ENCODE measurements around the gene GTPBP8. TPM values are rescaled to one million over a fixed set of nuclear protein-coding genes. Genes with fewer than 3 reads are reported as not detected.

Gene GTPBP8
- total RNA-seq, 1 experiment from 2014 or later, result 16.4 TPM

DNA sequence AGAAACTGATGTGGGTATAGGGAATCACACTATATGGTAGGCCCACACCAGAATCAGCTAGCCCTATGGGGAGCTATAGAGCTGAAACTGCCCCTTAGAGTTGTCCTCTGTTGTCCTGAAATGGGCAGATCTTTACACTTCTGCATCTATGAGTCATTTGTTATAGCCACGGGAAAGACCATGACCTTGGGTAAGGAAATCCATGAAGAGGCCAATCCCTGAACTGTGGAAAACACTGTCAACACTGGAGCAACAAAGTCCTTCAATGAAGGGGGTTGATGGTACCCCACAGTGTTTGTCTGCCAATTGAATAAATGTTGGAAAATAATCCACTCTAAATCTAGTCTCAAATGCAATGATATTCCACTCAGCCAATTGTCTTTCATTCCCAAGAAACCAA is 10.7 kb upstream of the GTPBP8 start:
- Histone ChIP-seq H3K9me3 (ENCODE audit: control insufficient read depth in 1 of 2, insufficient read depth in 1 of 2, low read depth in 1 of 2, low read length in 2 of 2) (no peaks in the 10 kb centered on the region), H3K4me1 (ENCODE audit: control insufficient read depth in 1 of 2, insufficient read depth in 2 of 2, low read length in 2 of 2) (no peaks in the 10 kb centered on the region), H3K4me3 (replicated peaks in 1 of 2; ENCODE audit: low read depth in 1 of 2, low read length in 2 of 2) (no peak overlapping the region), H2AFZ (ENCODE audit: low read depth, low read length, poor library complexity, severe bottlenecking) (no peak overlapping the region), H3K9ac (ENCODE audit: low read length) (no peak overlapping the region), H3K27me3 (ENCODE audit: insufficient read depth, low read length) (no peaks in the 10 kb centered on the region), H3K4me2 (ENCODE audit: low read length) (no peak overlapping the region), H3K36me3 (ENCODE audit: control insufficient read depth in 1 of 2, insufficient read depth in 2 of 2, low read length in 2 of 2) (no peaks in the 10 kb centered on the region), H3K27ac (ENCODE audit: low read depth, low read length) (no peak overlapping the region), H3K79me2 (ENCODE audit: insufficient read depth, low read length) (no peaks in the 10 kb centered on the region), H3K9me2 (ENCODE audit: insufficient read depth) (no peaks in the 10 kb centered on the region), H4K20me1 (ENCODE audit: insufficient read depth) (no peaks in the 10 kb centered on the region)
- DNase-seq (ENCODE audit: low read depth, low spot score) (no peak), ATAC-seq (no peak)
- BruUV-seq (replicated peaks), result no TSS peak
- RAD21 ChIA-PET (ENCODE audit: low non-redundant PET in 1 of 2, low total read pairs in 2 of 2, uncharacterized antibody in 2 of 2, unreplicated experiment in 2 of 2), result no interaction called here
- intact Hi-C loops (cut with micrococcal nuclease), result no loop called here
- POLR2A ChIA-PET, result interaction anchor here (1.2 kb wide), 1 partner anchor 339 kb away, joined by 4 read pairs; no protein-coding TSS in a partner anchor
- TF ChIP-seq ZNF274 (IDR thresholded peaks at IDR 0.05; ENCODE audit: low read depth, low read length), result no peak
- TF ChIP-seq, protein P1, sequence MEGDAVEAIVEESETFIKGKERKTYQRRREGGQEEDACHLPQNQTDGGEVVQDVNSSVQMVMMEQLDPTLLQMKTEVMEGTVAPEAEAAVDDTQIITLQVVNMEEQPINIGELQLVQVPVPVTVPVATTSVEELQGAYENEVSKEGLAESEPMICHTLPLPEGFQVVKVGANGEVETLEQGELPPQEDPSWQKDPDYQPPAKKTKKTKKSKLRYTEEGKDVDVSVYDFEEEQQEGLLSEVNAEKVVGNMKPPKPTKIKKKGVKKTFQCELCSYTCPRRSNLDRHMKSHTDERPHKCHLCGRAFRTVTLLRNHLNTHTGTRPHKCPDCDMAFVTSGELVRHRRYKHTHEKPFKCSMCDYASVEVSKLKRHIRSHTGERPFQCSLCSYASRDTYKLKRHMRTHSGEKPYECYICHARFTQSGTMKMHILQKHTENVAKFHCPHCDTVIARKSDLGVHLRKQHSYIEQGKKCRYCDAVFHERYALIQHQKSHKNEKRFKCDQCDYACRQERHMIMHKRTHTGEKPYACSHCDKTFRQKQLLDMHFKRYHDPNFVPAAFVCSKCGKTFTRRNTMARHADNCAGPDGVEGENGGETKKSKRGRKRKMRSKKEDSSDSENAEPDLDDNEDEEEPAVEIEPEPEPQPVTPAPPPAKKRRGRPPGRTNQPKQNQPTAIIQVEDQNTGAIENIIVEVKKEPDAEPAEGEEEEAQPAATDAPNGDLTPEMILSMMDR (IDR thresholded peaks at IDR 0.05 in 2 of 3, conservative IDR thresholded peaks at IDR 0.05 in 1 of 3; ENCODE audit: borderline replicate concordance in 1 of 3, insufficient read depth in 1 of 3, low read depth in 2 of 3, low read length in 2 of 3), result no peak
- TF ChIP-seq, protein P2, sequence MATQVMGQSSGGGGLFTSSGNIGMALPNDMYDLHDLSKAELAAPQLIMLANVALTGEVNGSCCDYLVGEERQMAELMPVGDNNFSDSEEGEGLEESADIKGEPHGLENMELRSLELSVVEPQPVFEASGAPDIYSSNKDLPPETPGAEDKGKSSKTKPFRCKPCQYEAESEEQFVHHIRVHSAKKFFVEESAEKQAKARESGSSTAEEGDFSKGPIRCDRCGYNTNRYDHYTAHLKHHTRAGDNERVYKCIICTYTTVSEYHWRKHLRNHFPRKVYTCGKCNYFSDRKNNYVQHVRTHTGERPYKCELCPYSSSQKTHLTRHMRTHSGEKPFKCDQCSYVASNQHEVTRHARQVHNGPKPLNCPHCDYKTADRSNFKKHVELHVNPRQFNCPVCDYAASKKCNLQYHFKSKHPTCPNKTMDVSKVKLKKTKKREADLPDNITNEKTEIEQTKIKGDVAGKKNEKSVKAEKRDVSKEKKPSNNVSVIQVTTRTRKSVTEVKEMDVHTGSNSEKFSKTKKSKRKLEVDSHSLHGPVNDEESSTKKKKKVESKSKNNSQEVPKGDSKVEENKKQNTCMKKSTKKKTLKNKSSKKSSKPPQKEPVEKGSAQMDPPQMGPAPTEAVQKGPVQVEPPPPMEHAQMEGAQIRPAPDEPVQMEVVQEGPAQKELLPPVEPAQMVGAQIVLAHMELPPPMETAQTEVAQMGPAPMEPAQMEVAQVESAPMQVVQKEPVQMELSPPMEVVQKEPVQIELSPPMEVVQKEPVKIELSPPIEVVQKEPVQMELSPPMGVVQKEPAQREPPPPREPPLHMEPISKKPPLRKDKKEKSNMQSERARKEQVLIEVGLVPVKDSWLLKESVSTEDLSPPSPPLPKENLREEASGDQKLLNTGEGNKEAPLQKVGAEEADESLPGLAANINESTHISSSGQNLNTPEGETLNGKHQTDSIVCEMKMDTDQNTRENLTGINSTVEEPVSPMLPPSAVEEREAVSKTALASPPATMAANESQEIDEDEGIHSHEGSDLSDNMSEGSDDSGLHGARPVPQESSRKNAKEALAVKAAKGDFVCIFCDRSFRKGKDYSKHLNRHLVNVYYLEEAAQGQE (IDR thresholded peaks at IDR 0.05; ENCODE audit: low read depth), result no peak
- TF ChIP-seq, protein P3, sequence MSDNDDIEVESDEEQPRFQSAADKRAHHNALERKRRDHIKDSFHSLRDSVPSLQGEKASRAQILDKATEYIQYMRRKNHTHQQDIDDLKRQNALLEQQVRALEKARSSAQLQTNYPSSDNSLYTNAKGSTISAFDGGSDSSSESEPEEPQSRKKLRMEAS (IDR thresholded peaks at IDR 0.05), result no peak
- TF ChIP-seq, protein P4, sequence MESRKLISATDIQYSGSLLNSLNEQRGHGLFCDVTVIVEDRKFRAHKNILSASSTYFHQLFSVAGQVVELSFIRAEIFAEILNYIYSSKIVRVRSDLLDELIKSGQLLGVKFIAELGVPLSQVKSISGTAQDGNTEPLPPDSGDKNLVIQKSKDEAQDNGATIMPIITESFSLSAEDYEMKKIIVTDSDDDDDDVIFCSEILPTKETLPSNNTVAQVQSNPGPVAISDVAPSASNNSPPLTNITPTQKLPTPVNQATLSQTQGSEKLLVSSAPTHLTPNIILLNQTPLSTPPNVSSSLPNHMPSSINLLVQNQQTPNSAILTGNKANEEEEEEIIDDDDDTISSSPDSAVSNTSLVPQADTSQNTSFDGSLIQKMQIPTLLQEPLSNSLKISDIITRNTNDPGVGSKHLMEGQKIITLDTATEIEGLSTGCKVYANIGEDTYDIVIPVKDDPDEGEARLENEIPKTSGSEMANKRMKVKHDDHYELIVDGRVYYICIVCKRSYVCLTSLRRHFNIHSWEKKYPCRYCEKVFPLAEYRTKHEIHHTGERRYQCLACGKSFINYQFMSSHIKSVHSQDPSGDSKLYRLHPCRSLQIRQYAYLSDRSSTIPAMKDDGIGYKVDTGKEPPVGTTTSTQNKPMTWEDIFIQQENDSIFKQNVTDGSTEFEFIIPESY (IDR thresholded peaks at IDR 0.05; ENCODE audit: extremely low read depth, insufficient replicate concordance, low read length), result no peak
- CTCF ChIA-PET, result interaction anchor here (0.9 to 2.4 kb wide), 4 partner anchors 11 to 338 kb away, joined by 3 to 23 read pairs (median 8); partner anchors contain the start of gene GTPBP8

Measured in HCT116 (cell line).